Jurkat, Clone E6-1 (cell line): ENCODE results near the gene PLEKHN1.
A peak's percentile ranks its signal among the peaks of the same experiment; 100 is the strongest.

Source experiments
- DNase-seq: peaks from one replicate; pipeline ENCODE4 v3.0.0-alpha.2; 2011; ENCODE audit warnings: low read depth, low spot score
- H3K4me3 ChIP-seq: 2 replicates; pipeline ENCODE4 v1.5.1; 2011; ENCODE audit warnings: mild to moderate bottlenecking, low read length, control low read depth, moderate library complexity

Gene PLEKHN1

DNA sequence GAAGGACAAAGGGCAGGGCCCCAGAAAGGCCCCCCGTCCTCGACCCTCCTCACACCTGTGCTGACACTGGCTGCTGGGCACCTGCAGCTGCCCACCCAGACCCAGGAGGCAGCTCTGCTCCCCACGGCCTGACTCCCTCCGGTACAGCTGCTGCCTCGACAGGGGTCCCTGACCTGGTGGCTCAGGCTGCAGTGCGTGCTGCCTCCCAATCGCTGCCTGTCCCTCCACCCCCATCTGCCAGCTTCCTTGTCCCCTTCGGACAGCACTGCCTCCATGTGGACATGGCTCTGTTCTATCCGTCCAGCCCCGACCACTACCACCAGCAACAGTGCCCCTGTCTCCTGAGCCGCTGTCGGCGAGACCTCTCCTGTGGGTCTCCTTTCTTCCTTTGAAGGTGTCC is 11.4 kb upstream of the PLEKHN1 start:
- DNase-seq: no peak
- H3K4me3 ChIP-seq: no peak overlapping the region

DNA sequence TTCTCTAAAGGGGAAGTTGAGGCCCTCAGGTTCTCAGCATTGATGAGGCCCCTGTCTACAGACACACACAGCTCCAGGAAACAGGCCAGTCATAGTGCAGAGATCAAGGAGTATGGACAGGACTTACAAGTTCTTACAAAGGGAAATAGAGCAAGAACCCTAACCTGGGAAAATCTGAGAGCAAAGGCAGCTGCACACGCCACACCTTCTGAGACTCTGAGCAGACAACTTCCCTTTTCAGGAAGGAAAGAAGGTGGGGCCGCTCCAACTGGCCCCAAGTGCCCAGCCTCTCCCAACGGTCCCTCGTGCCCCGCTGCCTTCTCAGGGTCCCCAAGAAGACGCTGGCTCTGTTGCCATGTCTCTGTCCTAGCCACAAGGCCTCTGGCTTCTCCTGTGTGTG is 10.8 kb upstream of the PLEKHN1 start:
- H3K4me3 ChIP-seq: no peak overlapping the region
- no peak for DNase-seq

DNA sequence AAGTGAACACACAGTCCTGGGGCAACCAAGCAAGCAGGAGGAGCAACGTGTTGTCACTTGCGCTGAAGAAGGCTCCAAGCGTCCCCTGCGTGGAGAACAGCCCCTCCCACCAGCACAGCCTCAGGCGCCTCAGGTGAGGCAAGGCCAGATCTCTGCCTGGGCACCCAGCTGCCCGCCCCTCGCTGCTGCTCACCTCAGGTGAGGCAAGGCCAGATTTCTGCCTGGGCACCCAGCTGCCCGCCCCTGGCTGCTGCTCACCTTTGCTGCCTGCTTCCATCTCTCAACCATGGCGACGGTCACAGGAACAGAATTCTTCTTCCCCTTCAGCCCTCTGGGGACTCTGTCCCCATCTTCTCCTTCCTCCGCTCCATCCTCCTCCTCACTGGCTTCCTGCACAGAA is 9.6 kb upstream of the PLEKHN1 start:
- no peak overlapping the region for H3K4me3 ChIP-seq
- DNase-seq: no peak

DNA sequence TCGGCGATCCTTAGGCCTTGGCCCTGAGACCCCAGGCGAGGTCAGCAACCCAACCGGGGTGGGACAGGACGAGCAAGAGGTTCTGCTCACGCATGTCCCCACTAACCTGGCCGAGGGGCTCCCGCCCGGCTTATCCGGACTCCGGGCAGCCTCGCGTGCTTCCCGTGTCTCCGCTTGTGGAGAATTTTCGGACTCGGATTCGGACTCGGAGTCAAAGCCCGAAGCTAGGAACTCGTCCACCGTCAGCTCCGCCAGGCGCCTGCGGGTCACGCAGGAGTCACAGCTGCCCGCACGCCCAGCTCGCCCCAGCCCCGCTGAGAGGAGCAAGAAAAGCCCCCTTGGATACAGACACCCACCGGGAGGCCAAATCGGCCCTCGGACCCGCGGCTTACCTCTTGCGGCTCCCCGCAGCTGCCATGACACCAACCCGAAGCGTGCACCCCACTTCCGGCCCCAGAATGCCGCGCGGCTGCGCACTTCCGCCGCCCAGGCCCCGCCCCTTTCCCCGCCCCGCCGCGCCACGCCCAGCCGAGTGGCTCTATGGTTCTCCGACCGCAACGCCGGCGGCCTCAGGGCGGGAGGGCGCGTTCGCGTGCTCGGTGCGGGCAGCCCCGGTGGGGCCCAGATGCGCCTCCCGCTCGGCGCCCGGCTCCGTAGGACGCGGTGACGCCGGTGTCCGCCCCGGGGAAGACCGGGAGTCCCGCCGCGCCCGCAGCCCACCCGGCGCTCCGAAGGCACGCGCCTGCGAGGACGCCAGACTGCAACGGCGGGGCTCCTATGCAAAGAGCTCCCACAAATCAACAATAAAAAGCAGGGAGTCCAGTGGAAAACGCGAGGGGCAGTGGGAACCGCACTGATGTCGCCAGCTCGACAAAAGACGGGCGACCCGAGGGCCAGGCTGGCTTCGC is 7.2 kb upstream of the PLEKHN1 start, which contains the start of gene NOC2L:
Gene NOC2L, minus strand, starts transcription at position 434 of the 908 bp plus-strand sequence. Its CDS starts 16 bp downstream, at position 418.
- DNase-seq: peak; percentile 77
- H3K4me3 ChIP-seq: peak within 1 kb of the TSS; percentile 99

DNA sequence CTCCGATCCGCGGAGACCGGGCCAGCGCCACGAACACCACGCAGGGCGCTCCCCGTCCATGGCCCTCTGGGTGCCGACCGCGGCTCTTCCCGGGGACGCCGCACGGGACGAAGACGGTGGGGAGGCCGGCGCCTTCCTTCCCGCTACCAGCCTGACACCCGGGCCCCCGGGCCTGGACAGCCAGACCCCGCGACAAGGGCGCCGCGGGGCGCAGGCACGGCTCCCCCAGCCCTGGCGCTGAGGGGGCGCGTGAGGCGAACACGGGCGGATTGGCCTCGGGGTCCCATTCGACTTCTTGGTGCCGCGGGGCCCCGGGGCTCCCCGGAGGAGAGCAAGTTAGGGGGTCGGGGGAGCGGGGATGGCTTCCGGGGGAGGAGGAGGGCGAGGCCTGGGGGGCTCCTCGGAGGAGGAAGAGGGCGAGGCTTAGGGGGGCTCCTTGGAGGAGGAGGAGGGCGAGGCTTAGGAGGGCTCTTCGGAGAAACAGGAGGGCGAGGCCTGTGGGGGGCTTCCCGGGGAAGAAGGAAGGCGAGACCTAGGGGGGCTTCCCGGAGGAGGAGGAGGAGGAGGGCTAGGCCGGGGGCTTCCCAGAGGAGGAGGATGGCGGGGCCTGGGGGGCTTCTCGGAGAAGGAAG is 6.4 kb upstream of the PLEKHN1 start:
- H3K4me3 ChIP-seq: peak overlapping the region; percentile 58
- DNase-seq: no peak

DNA sequence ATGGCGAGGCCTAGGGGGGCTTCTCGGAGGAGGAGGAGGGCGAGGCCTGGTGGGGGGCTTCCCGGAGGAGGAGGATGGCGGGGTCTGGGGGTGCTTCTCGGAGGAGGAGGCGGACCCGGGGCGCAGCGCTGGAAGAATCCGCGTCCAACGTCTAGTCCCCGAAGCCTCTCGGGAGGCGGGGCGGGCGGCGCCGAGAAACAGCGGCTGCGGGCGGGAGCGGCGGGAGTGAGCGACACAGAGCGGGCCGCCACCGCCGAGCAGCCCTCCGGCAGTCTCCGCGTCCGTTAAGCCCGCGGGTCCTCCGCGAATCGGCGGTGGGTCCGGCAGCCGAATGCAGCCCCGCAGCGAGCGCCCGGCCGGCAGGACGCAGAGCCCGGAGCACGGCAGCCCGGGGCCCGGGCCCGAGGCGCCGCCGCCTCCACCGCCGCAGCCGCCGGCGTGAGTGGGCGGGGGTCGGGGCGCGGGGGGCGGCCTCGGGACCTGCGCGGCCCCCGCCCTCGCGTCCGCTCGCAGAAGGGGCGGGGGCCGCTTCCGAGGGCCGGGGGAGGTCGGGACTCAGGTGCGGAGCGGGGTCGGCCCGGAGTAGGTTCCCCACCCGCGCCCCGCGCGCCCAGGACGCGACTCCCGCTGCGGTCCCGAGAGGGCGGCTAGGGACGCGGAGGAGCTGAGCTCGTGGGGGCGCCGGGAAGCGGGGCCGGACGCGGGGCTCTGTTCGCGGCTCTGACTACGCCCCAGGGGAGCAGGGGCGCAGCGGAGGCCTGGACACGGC is 5.7 kb upstream of the PLEKHN1 start, which contains the start of gene KLHL17:
Gene KLHL17, plus strand, starts transcription at position 222 of the 769 bp plus-strand sequence. Its CDS starts 110 bp downstream, at position 332.
- peak within 1 kb of the TSS; percentile 58 for H3K4me3 ChIP-seq
- peak; percentile 44 for DNase-seq

DNA sequence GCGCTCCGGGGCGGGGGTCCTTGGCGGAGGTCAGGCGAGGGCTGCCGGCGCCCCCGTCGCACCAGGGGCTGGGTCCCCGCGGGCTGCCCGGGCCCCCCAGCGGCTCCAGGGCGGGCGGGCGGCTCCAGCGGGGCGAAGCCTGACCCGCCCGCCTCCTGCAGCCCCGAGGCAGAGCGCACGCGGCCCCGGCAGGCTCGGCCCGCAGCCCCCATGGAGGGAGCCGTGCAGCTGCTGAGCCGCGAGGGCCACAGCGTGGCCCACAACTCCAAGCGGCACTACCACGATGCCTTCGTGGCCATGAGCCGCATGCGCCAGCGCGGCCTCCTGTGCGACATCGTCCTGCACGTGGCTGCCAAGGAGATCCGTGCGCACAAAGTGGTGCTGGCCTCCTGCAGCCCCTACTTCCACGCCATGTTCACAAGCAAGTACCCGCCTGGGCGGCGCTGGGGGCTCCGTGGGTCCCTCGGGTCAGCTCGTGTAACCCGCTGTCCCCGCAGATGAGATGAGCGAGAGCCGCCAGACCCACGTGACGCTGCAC is 5.1 kb upstream of the PLEKHN1 start:
- peak; percentile 9 for DNase-seq
- H3K4me3 ChIP-seq: peak overlapping the region; percentile 58

DNA sequence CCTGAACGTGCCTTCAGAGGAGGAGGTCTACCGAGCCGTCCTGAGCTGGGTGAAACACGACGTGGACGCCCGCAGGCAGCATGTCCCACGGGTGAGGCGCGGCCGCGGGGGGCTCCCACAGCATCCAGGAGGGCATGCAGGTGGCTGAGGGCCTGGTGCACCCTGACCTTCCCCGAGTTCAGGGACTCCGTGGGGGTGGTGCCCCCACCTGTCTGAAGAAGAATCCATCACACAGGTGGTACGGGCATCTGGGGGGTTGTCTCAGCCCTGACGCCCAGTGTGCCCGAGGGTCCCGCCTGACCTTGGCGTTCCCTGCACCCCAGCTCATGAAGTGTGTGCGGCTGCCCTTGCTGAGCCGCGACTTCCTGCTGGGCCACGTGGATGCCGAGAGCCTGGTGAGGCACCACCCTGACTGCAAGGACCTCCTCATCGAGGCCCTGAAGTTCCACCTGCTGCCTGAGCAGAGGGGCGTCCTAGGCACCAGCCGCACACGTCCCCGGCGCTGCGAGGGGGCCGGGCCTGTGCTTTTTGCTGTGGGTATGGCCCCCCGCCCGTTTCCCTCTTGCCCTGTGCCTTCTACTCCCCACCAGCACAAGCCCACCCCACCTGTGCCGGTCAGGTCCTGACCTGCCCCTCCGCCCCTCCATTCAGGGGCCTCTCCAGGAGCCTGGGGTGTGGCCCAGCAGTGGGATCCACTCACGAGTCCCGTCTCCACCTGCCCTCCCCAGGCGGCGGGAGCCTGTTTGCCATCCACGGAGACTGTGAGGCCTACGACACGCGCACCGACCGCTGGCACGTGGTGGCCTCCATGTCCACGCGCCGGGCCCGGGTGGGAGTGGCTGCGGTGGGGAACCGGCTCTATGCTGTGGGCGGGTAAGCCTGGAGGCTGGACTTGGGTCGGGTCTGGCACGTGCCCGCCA is 3.6 kb upstream of the PLEKHN1 start:
- no peak for DNase-seq
- no peak overlapping the region for H3K4me3 ChIP-seq

DNA sequence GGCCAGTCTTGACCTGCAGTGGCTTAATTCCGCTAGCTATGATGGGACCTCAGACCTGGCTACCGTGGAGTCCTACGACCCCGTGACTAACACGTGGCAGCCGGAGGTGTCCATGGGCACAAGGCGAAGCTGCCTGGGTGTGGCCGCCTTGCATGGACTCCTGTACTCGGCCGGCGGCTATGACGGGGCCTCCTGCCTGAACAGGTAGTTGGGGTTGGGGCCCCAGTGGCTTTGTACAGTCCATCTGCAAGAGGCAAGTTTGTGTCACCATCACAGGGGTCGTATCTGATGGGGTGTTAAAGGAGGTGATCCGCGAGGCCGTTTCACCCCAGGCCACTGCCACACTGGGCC is 3.0 kb upstream of the PLEKHN1 start:
- DNase-seq: no peak
- no peak overlapping the region for H3K4me3 ChIP-seq

DNA sequence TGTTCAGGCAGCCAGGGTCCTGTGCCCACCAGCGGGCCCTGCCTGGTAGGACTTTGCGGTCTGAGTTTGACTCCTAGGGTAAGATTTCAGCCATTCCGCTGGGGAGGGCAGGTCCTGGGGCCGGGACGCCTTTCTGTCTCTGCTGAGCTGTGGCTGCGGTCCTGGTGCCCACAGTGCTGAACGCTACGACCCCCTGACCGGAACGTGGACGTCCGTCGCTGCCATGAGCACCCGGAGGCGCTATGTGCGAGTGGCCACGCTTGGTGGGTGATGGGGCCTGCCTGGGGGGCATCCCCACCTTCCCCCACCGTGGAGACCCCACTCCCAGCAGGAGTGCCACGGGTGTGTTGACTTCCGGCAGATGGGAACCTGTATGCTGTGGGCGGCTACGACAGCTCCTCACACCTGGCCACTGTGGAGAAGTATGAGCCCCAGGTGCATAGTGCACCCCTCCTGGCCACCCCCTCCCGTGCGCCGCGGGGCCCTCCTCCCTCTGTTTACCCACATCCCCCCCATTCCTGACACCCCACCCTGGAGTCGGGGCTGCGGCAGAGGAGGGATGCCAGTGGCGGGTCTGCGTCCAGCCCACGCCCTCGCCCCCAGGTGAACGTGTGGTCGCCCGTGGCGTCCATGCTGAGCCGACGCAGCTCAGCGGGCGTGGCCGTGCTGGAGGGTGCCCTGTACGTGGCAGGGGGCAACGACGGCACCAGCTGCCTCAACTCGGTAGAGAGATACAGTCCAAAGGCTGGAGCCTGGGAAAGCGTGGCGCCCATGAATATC is 2.3 kb upstream of the PLEKHN1 start:
- no peak overlapping the region for H3K4me3 ChIP-seq
- no peak for DNase-seq

DNA sequence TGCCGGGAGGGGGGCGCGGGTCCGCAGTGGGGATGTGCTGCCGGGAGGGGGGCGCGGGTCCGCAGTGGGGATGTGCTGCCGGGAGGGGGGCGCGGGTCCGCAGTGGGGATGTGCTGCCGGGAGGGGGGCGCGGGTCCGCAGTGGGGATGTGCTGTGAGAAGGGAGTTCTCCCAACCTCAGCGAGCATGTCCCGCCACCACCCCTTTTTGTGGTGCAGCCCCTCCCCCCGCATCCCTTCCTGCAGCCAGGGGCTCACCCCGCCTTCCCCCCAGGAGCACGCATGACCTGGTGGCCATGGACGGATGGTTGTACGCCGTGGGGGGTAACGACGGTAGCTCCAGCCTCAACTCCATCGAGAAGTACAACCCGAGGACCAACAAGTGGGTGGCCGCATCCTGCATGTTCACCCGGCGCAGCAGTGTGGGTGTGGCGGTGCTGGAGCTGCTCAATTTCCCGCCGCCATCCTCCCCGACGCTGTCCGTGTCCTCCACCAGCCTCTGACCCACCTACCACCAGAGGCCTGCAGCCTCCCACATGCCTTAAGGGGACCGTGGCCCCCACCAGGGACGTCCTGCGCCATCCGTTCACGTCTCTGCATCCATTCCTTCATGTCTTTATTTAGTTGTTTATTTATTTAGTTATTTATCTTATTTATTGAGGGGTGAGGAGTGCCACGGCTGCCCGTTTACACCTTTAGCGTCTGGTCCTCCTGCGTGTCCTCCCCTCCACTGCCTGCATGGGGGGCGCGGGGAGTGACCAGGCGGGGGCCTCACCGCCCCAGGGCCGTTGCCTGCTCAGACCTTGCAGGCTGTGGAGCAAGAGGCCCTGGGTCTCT is 1.4 kb upstream of the PLEKHN1 start:
- no peak overlapping the region for H3K4me3 ChIP-seq

DNA sequence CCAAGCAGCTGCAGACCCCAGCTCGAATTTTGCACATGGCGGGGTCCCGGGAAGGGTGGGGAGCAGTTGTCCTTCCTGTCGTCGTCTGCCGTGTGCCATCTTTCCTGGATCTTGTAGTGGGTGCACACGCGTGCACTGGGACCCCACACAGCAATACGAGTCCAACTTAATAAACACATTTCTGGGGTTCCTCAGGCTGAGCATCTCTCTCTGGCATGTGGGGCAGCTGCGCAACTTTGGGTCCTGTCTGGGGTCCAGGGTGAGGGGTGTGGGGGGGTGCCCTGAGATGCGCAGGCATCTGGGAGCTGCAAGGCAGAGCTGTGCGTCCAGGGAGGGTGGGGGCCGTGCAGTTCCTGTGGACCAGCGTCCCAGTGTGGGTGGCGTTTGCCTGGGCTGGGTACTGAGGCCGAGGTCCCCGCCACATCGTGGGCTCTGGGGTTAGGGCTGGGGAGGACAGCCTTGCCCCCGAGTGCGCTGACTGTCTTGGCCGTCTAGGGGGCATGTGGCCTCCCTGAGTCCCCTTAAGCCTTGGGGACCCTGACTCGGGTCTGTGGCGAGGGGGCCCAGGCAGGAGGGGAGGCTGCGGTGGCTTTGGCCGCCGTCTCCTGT is 652 bp upstream of the PLEKHN1 start:
- no peak overlapping the region for H3K4me3 ChIP-seq
- no peak for DNase-seq

More for the DNA sequence above, 1.4 kb upstream of the PLEKHN1 start:
- no peak for DNase-seq

DNA sequence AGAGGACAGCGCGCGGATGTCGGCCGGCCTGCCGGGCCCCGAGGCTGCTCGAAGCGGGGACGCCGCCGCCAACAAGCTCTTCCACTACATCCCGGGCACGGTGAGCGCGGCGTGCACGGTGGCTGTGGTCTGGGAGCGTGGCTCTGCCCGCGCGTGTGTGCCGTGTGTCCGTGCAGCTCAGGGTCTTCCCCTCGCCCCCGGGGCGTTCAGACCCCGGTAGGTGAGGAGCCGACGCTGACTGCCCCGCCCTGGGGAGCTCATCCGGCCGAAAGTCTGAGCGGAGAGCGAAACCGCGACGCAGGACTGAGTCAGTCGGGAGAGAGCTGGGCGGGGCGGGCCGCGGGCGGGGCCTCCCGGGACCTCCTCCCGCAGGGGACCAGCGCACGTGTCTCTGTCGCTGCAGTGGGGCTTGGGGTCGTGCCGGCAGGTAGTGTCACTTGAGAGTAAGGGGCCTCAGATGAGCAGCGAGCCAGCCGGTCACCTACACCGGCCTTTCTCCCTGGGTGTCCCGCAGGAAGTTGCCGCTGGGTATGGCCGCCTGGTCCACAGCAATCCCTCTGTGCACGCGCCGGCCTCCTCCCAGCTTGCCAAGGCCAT is 520 bp downstream of the PLEKHN1 start:
- H3K4me3 ChIP-seq: peak overlapping the region; percentile 49

DNA sequence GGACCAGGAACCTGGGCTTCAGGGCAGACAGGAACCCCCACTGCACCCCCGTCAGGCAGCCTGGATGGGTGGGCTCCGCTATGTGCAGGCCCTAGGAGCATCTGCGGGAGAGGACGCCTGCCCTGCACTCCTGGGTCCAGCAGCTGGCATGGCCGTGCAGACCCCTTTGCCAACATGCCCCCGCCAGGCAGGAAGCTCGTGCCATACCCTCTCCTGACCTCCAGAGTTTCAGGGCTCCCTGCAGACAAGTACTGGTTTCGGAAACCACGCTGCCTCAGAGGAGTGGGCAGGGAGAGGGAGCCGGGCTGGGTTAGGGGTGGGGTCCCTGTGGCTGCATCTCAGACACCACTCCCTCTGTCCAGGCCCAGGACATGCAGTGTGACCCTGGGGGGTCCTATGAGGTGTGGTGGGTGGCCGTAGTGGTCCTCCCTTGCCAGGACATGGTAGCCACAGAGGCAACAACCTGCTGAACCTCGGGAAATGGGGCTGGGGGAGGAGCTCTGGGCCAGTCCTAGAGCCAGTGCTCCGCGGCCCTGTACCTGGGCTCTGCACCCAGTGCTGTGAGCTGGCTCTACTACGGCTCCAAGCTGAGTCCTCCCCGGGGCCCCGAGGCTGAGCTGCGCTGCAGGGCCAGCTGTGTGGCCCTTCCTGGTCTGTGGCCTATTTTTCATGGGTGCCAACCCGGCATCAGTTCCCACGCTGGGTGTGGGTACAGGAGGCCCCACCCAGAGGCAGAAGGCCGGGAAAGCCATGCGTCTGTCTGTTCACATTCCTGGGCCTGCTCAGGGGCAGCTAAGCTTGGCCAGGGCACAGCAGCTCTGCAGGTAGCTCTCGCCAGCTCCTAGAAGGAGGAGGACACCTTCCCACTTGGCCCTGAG is 1.4 kb downstream of the PLEKHN1 start:
- H3K4me3 ChIP-seq: no peak overlapping the region

More for the DNA sequence above, 520 bp downstream of the PLEKHN1 start:
- peak; percentile 25 for DNase-seq

DNA sequence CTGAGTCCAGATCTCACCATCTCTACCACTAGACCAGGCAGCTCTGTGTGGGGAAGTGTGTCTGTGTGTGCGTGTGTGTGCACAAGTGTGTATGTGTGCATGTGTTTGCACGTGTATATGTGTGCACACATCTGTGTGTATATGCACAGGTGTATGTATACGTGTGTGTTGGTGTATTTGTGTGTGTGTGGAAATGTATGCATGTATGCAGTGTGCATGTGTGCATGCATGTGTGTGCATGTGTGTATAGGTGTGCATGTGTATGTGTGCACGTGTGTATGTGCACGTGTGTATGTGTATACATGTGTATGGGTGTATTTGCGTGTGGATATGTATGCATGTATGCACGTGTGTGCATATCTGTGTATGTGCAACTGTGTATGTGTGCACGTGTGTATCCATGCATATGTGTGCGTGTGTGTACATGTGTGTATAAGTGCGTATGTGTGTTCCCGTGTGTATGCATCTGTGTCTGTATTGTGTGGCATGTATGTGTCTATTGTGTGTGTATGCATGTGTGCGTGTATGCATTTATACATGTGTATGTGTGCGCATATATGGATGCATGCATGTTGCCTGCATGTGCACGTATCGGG is 3.1 kb downstream of the PLEKHN1 start:
- no peak overlapping the region for H3K4me3 ChIP-seq
- DNase-seq: no peak

More for the DNA sequence above, 1.4 kb downstream of the PLEKHN1 start:
- DNase-seq: no peak
